K562 (cell line): ENCODE measurements around the gene WDR93. TPM values are rescaled to one million over a fixed set of nuclear protein-coding genes. Genes with fewer than 3 reads are reported as not detected.

Source experiments
- ADNP ChIP-seq: fragments of 200-800 bp; sonication (Bioruptor generic); IDR thresholded peaks from 2 replicates; pipeline ENCODE4 v1.6.1; 2016; ENCODE audit warnings: missing genetic modification characterization, missing compliant biosample characterization
- ESRRB ChIP-seq: fragments of 250-450 bp; sonication (Bioruptor Pico); IDR thresholded peaks from 2 replicates; pipeline ENCODE4 v1.5.0; 2020; ENCODE audit warnings: mild to moderate bottlenecking, moderate library complexity, borderline replicate concordance
- NCOA6 ChIP-seq: fragments of 450-650 bp; IDR thresholded peaks from 2 replicates; pipeline ENCODE4 v1.6.1; 2017; ENCODE audit warnings: mild to moderate bottlenecking
- NR3C1 ChIP-seq: sonication (generic); formaldehyde crosslinking; IDR thresholded peaks from 2 replicates; pipeline ENCODE4 v1.8.1; 2022; ENCODE audit warnings: missing genetic modification reagents
- STAT6 ChIP-seq: sonication (generic); formaldehyde crosslinking; IDR thresholded peaks from 2 replicates; pipeline ENCODE4 v1.8.1; 2023; ENCODE audit warnings: mild to moderate bottlenecking, missing genetic modification reagents
- ZFP1 ChIP-seq: fragments of 450-650 bp; formaldehyde crosslinking; IDR thresholded peaks from 2 replicates; pipeline ENCODE4 v1.4.0; 2020; ENCODE audit warnings: mild to moderate bottlenecking, mixed read lengths
- polyA plus RNA-seq, 8 experiments: library from polyadenylated mRNA; depleted of rRNA in 4 of 8; stranded (reverse) in 5 of 8; unstranded in 3 of 8; fragments of >200 nt; fragmentation: Nextera tagmentation in 2 of 8; fragmentation: Illumina TruSeq in 1 of 8; extraction: Ambion mirVana in 2 of 8; extraction: Trizol in 1 of 8; gene quantifications; 2 replicates each; pipeline versions ENCODE4 v1.2.1 to v1.2.3, GENCODE V29; 2011 to 2014; ENCODE audit warnings: inconsistent platforms in 1 of 8, missing spikeins in 1 of 8
- total RNA-seq, 7 experiments: library from RNA; depleted of rRNA in 6 of 7; stranded (reverse); fragments of >200 nt in 6 of 7; fragmentation: Illumina TruSeq in 2 of 7; extraction: Trizol in 2 of 7; gene quantifications; 2 replicates each; pipeline versions ENCODE4 v1.2.1 to v1.2.3, GENCODE V29; 2011 to 2021; ENCODE audit warnings: low replicate concordance in 1 of 7
- TF ChIP-seq, protein P1 (sequence below), 2 experiments: fragments of 450-650 bp in 1 of 2; IDR thresholded peaks; 2 replicates each; pipeline ENCODE4 v1.6.1; 2011 to 2017; ENCODE audit warnings: low read depth in 2 of 2, antibody characterized with exemption in 1 of 2, borderline replicate concordance in 1 of 2, low read length in 1 of 2, mild to moderate bottlenecking in 1 of 2, mixed read lengths in 1 of 2; ENCODE audit not compliant: control insufficient read depth in 1 of 2
- TF ChIP-seq, protein P2 (sequence below): fragments of 250-450 bp; sonication (Bioruptor Pico); IDR thresholded peaks from 2 replicates; pipeline ENCODE4 v1.8.0; 2021; ENCODE audit warnings: moderate library complexity, mild to moderate bottlenecking, inconsistent platforms
- TF ChIP-seq, protein P3 (sequence below): fragments of 250-450 bp; sonication (Bioruptor Pico); IDR thresholded peaks from 2 replicates; pipeline ENCODE4 v1.5.0; 2021

The WDR93 gene
- total and polyA plus RNA-seq, 9 of the 15 experiments (the other 6 are each of a cell fraction or from before 2014, with no cell fraction given), result not detected

GRCh38 chr15:89648106-89649012, 42.3 kb upstream of the WDR93 start (continued):
- TF ChIP-seq STAT6, result no peak
- TF ChIP-seq, protein P1, sequence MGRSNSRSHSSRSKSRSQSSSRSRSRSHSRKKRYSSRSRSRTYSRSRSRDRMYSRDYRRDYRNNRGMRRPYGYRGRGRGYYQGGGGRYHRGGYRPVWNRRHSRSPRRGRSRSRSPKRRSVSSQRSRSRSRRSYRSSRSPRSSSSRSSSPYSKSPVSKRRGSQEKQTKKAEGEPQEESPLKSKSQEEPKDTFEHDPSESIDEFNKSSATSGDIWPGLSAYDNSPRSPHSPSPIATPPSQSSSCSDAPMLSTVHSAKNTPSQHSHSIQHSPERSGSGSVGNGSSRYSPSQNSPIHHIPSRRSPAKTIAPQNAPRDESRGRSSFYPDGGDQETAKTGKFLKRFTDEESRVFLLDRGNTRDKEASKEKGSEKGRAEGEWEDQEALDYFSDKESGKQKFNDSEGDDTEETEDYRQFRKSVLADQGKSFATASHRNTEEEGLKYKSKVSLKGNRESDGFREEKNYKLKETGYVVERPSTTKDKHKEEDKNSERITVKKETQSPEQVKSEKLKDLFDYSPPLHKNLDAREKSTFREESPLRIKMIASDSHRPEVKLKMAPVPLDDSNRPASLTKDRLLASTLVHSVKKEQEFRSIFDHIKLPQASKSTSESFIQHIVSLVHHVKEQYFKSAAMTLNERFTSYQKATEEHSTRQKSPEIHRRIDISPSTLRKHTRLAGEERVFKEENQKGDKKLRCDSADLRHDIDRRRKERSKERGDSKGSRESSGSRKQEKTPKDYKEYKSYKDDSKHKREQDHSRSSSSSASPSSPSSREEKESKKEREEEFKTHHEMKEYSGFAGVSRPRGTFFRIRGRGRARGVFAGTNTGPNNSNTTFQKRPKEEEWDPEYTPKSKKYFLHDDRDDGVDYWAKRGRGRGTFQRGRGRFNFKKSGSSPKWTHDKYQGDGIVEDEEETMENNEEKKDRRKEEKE (IDR thresholded peaks at IDR 0.05; ENCODE audit: borderline replicate concordance in 1 of 2, control insufficient read depth in 1 of 2, low read depth in 2 of 2, low read length in 1 of 2), result no peak
- TF ChIP-seq, protein P2, sequence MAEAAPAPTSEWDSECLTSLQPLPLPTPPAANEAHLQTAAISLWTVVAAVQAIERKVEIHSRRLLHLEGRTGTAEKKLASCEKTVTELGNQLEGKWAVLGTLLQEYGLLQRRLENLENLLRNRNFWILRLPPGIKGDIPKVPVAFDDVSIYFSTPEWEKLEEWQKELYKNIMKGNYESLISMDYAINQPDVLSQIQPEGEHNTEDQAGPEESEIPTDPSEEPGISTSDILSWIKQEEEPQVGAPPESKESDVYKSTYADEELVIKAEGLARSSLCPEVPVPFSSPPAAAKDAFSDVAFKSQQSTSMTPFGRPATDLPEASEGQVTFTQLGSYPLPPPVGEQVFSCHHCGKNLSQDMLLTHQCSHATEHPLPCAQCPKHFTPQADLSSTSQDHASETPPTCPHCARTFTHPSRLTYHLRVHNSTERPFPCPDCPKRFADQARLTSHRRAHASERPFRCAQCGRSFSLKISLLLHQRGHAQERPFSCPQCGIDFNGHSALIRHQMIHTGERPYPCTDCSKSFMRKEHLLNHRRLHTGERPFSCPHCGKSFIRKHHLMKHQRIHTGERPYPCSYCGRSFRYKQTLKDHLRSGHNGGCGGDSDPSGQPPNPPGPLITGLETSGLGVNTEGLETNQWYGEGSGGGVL, result no peak
- TF ChIP-seq ADNP (tag), result no peak
- TF ChIP-seq, protein P3, sequence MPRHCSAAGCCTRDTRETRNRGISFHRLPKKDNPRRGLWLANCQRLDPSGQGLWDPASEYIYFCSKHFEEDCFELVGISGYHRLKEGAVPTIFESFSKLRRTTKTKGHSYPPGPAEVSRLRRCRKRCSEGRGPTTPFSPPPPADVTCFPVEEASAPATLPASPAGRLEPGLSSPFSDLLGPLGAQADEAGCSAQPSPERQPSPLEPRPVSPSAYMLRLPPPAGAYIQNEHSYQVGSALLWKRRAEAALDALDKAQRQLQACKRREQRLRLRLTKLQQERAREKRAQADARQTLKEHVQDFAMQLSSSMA, result no peak
- TF ChIP-seq ZFP1 (CRISPR knock-in tag), result no peak
- no peak for TF ChIP-seq NR3C1 (CRISPR knock-in tag)
- no peak for TF ChIP-seq NCOA6
- no peak for TF ChIP-seq ESRRB (CRISPR knock-in tag)
